IMR-90 (cell line): ENCODE measurements around the gene TCF7L1. TPM values are rescaled to one million over a fixed set of nuclear protein-coding genes. Genes with fewer than 3 reads are reported as not detected.

Experiments used
- ATAC-seq: fragments of 200-7000 bp; cut with Tn5 transposase; 2 replicates; pipeline ENCODE4 v1.9.1; 2020; ENCODE audit warnings: low read depth, mild to moderate bottlenecking, moderate library complexity
- BruUV-seq: library from RNA; stranded (reverse); fragments of 400-500 nt; replicated peaks from 2 replicates; lab custom pipeline; 2021; lab: Mats Ljungman, UMichigan
- CTCF ChIA-PET: fragments of 300-600 bp; formaldehyde crosslinking; extraction: SDS; loops from one replicate; lab custom pipeline; 2021; ENCODE audit warnings: antibody characterized with exemption; lab: Yijun Ruan, JAX
- POLR2A ChIA-PET: fragments of 300-600 bp; sonication (Branson Sonifier 250); formaldehyde crosslinking; loops from one replicate; lab custom pipeline; 2022; ENCODE audit warnings: antibody characterized with exemption; ENCODE audit not compliant: unreplicated experiment; lab: Charles Lee
- DNase-seq: peaks from one replicate; pipeline ENCODE4 v3.0.0; 2013
- H2AFZ ChIP-seq: replicated peaks from 2 replicates; pipeline ENCODE3; 2013; ENCODE audit warnings: low read length, mild to moderate bottlenecking; ENCODE audit not compliant: poor library complexity
- H2AK5ac ChIP-seq: 2 replicates; pipeline ENCODE4 v1.6.1; 2013; ENCODE audit warnings: low read depth, low read length, inconsistent platforms
- H2AK9ac ChIP-seq: replicated peaks from 2 replicates; pipeline ENCODE3; 2013; ENCODE audit warnings: mild to moderate bottlenecking, low read depth, low read length, moderate library complexity; ENCODE audit not compliant: poor library complexity
- H2BK120ac ChIP-seq: 2 replicates; pipeline ENCODE4 v1.6.1; 2013; ENCODE audit warnings: low read depth, low read length, inconsistent platforms
- H2BK15ac ChIP-seq: 3 replicates; pipeline ENCODE4 v1.6.1; 2013; ENCODE audit warnings: low read depth, low read length, inconsistent platforms
- H2BK20ac ChIP-seq: 2 replicates; pipeline ENCODE4 v1.6.1; 2013; ENCODE audit warnings: low read depth, mild to moderate bottlenecking, inconsistent platforms, low read length, moderate library complexity
- H2BK5ac ChIP-seq: 2 replicates; pipeline ENCODE4 v1.6.1; 2013; ENCODE audit warnings: mild to moderate bottlenecking, low read depth, low read length, inconsistent platforms; ENCODE audit not compliant: poor library complexity, severe bottlenecking
- H3K14ac ChIP-seq: replicated peaks from 2 replicates; pipeline ENCODE4 v1.6.1; 2013; ENCODE audit warnings: low read depth, low read length, inconsistent platforms
- H3K18ac ChIP-seq: 2 replicates; pipeline ENCODE4 v1.6.1; 2013; ENCODE audit warnings: low read depth, low read length, control low read depth
- H3K23ac ChIP-seq: 2 replicates; pipeline ENCODE4 v1.6.1; 2013; ENCODE audit warnings: low read depth, low read length, inconsistent platforms
- H3K27ac ChIP-seq: 2 replicates; pipeline ENCODE4 v1.5.1; 2013; ENCODE audit warnings: mild to moderate bottlenecking, control low read depth, low read length; ENCODE audit not compliant: insufficient read depth
- H3K27me3 ChIP-seq: 2 replicates; pipeline ENCODE4 v1.6.1; 2013; ENCODE audit warnings: low read length; ENCODE audit not compliant: control insufficient read depth, insufficient read depth
- H3K36me3 ChIP-seq: 2 replicates; pipeline ENCODE4 v1.6.1; 2013; ENCODE audit warnings: low read length, mixed read lengths; ENCODE audit not compliant: control insufficient read depth, insufficient read depth
- H3K4ac ChIP-seq: 2 replicates; pipeline ENCODE4 v1.6.1; 2013; ENCODE audit warnings: low read depth, low read length, inconsistent platforms
- H3K4me1 ChIP-seq: 2 replicates; pipeline ENCODE4 v1.6.1; 2013; ENCODE audit warnings: low read length, mixed read lengths; ENCODE audit not compliant: control insufficient read depth, insufficient read depth
- H3K4me2 ChIP-seq: 2 replicates; pipeline ENCODE4 v1.6.1; 2013; ENCODE audit warnings: low read depth, mild to moderate bottlenecking, control low read depth, low read length, moderate library complexity
- H3K4me3 ChIP-seq: 2 replicates; pipeline ENCODE4 v1.5.1; 2013; ENCODE audit warnings: low read depth, mild to moderate bottlenecking, control low read depth, low read length, moderate library complexity; ENCODE audit not compliant: insufficient read depth
- H3K56ac ChIP-seq: 2 replicates; pipeline ENCODE4 v1.6.1; 2013; ENCODE audit warnings: low read length, inconsistent platforms; ENCODE audit not compliant: insufficient read depth; ENCODE audit errors: extremely low read depth
- H3K79me1 ChIP-seq, 2 experiments: 2 replicates each; pipeline ENCODE4 v1.6.1; 2013; ENCODE audit warnings: low read length in 2 of 2, inconsistent platforms in 1 of 2, low read depth in 1 of 2
- H3K9ac ChIP-seq: 2 replicates; pipeline ENCODE4 v1.6.1; 2013; ENCODE audit warnings: low read depth, low read length, control low read depth
- H3K9me1 ChIP-seq: 2 replicates; pipeline ENCODE4 v1.6.1; 2013; ENCODE audit warnings: low read length, inconsistent platforms; ENCODE audit not compliant: insufficient read depth
- H3K9me3 ChIP-seq: 2 replicates; pipeline ENCODE4 v1.6.1; 2013; ENCODE audit warnings: low read length; ENCODE audit not compliant: control insufficient read depth, insufficient read depth
- H4K20me1 ChIP-seq: 2 replicates; pipeline ENCODE4 v1.6.1; 2013; ENCODE audit warnings: low read length, inconsistent platforms; ENCODE audit not compliant: insufficient read depth
- H4K5ac ChIP-seq: 2 replicates; pipeline ENCODE4 v1.6.1; 2013; ENCODE audit warnings: mild to moderate bottlenecking, low read depth, low read length, control low read depth
- H4K8ac ChIP-seq, 2 experiments: 2 replicates each; pipeline ENCODE4 v1.6.1; 2013; ENCODE audit warnings: low read depth in 2 of 2, low read length in 2 of 2, control low read depth in 1 of 2, inconsistent platforms in 1 of 2
- H4K91ac ChIP-seq: 2 replicates; pipeline ENCODE4 v1.6.1; 2013; ENCODE audit warnings: low read depth, low read length, inconsistent platforms; ENCODE audit not compliant: insufficient read depth
- BHLHE40 ChIP-seq: fragments of 150-350 bp; IDR thresholded peaks from 2 replicates; pipeline ENCODE4 v1.6.1; 2016; ENCODE audit warnings: mild to moderate bottlenecking, low read depth, low read length
- CEBPB ChIP-seq: IDR thresholded peaks from 2 replicates; pipeline ENCODE4 v1.6.1; 2012; ENCODE audit warnings: low read depth, low read length, improper control_type of control experiment
- FOS ChIP-seq: fragments of 150-350 bp; IDR thresholded peaks from 2 replicates; pipeline ENCODE4 v1.6.1; 2016; ENCODE audit warnings: low read depth, low read length
- MAZ ChIP-seq: IDR thresholded peaks from 2 replicates; pipeline ENCODE4 v1.6.1; 2012; ENCODE audit warnings: low read depth, mild to moderate bottlenecking, low read length, improper control_type of control experiment, moderate library complexity, borderline replicate concordance
- WGBS, 2 experiments: methylation state at CpG; one replicate each; pipeline versions ENCODE4 v1.1.5 to v1.1.7; 2013; ENCODE audit warnings: missing lambda C conversion rate in 2 of 2; ENCODE audit not compliant: insufficient read length in 1 of 2; ENCODE audit errors: extremely low coverage in 2 of 2; 5-methylcytosine and 5-hydroxymethylcytosine counted together
- dilution Hi-C: fragments of 300-500 bp; cut with HindIII; formaldehyde crosslinking; loops from one replicate; pipeline ENCODE4 v1.14.3; 2018; ENCODE audit warnings: low sequenced_read_pairs; ENCODE audit not compliant: unreplicated experiment
- in situ Hi-C: fragments of 300-500 bp; cut with MboI; formaldehyde crosslinking; loops from 3 replicates; pipeline ENCODE4 v1.14.3; 2019; ENCODE audit warnings: low sequenced_read_pairs, inconsistent platforms, mixed read lengths
- intact Hi-C: fragments of 100-400 bp; cut with micrococcal nuclease; formaldehyde crosslinking; loops from 2 replicates; pipeline ENCODE4 v1.10.0; 2022
- polyA plus RNA-seq, 3 experiments: library from polyadenylated mRNA; depleted of rRNA; stranded (reverse); fragments of >200 nt; gene quantifications; 2 replicates each; pipeline ENCODE4 v1.2.3, GENCODE V29; 2012; ENCODE audit warnings: low replicate concordance in 1 of 3
- total RNA-seq: library from RNA; depleted of rRNA; stranded (reverse); fragments of >200 nt; gene quantifications from 2 replicates; pipeline ENCODE4 v1.2.3, GENCODE V29; 2012
- TF ChIP-seq, protein P1 (sequence below): conservative IDR thresholded peaks from 2 replicates; pipeline ENCODE4 v1.5.1; 2012; ENCODE audit warnings: mild to moderate bottlenecking, low read depth, low read length, improper control_type of control experiment

Gene TCF7L1
- total and polyA plus RNA-seq, 2 of the 4 experiments (the other 2 are of a cell fraction), result 0.72 to 11.1 TPM

DNA sequence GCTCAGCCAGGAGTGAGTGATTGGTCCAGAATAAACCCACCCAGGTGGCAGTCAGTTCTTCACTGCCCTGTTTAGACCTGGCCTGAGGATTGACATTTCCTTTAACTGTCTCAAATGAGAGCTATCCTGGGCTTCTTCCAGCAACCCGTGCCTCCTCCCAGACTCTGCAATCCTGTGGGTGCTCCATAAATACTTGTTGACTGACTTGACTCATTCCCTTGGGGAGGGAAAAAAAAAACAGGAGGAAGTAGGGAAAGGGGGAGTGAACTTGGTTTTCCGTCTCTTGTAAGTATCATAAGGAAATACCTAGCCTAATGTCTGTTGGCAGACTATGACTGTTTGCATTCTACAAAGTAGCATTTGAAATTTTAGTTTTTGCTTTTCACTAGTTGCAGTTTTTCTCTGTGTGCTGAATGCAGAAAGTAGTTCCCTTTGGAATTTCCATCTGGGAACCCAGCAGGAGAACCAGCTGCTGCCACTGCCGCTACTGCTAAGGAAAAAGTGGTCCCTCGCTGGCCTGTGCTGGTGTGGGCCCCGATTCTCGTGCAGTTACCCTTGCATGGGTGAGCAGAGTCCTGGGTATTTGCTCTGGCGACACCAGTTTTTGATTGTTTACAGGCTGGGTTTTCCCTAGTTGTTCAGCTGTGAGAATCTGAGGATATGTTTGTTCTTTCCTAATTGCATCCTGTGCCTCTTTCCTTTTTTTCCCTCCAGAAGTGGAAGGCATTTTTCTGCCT is 115.7 kb downstream of the TCF7L1 start:
- H4K91ac ChIP-seq, result peak overlapping the region; percentile 17
- TF ChIP-seq, protein P1, sequence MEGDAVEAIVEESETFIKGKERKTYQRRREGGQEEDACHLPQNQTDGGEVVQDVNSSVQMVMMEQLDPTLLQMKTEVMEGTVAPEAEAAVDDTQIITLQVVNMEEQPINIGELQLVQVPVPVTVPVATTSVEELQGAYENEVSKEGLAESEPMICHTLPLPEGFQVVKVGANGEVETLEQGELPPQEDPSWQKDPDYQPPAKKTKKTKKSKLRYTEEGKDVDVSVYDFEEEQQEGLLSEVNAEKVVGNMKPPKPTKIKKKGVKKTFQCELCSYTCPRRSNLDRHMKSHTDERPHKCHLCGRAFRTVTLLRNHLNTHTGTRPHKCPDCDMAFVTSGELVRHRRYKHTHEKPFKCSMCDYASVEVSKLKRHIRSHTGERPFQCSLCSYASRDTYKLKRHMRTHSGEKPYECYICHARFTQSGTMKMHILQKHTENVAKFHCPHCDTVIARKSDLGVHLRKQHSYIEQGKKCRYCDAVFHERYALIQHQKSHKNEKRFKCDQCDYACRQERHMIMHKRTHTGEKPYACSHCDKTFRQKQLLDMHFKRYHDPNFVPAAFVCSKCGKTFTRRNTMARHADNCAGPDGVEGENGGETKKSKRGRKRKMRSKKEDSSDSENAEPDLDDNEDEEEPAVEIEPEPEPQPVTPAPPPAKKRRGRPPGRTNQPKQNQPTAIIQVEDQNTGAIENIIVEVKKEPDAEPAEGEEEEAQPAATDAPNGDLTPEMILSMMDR, result no peak
- peak; percentile 43; the same call in 1 of the 2 replicates for TF ChIP-seq MAZ
- peak; percentile 45; the same call in 1 of the 2 replicates for TF ChIP-seq CEBPB
- TF ChIP-seq FOS, result peak; percentile 50; the same call in 1 of the 2 replicates
- TF ChIP-seq BHLHE40, result peak; percentile 85
- peak overlapping the region; percentile 88 for H3K14ac ChIP-seq
- DNase-seq, result peak; percentile 94
- no peaks in the 10 kb centered on the region for H3K36me3 ChIP-seq
- H3K23ac ChIP-seq, result peak overlapping the region; percentile 80
- 0 out of 2 replicates have a peak overlapping the region, but pooled peaks have one; percentile 11 for H3K9ac ChIP-seq
- peaks cover 16% of the 10 kb centered on the region for H3K4me1 ChIP-seq
- H2AK5ac ChIP-seq, result peak overlapping the region; percentile 76
- no peak overlapping the region; the same call in 1 of the 2 replicates for H3K18ac ChIP-seq
- H2AK9ac ChIP-seq, result peak overlapping the region; percentile 92
- H2BK120ac ChIP-seq, result peak overlapping the region; percentile 80
- in situ Hi-C loops, result no loop called here
- BruUV-seq, result no TSS peak
- peaks cover 22% of the 10 kb centered on the region for H4K20me1 ChIP-seq
- peak overlapping the region; percentile 58 for H2AFZ ChIP-seq
- H3K56ac ChIP-seq, result peak overlapping the region; percentile 2; the same call in 1 of the 2 replicates
- peaks cover 15% of the 10 kb centered on the region for H3K9me1 ChIP-seq
- peak overlapping the region; percentile 67 for H2BK5ac ChIP-seq
- no peaks in the 10 kb centered on the region for H3K27me3 ChIP-seq
- H3K79me1 ChIP-seq, result peaks cover 47 to 82% of the 10 kb centered on the region in 2 experiments
- POLR2A ChIA-PET, result no interaction called here
- H3K9me3 ChIP-seq, result no peaks in the 10 kb centered on the region
- H4K5ac ChIP-seq, result no peak overlapping the region
- peak overlapping the region; percentile 90 for H2BK20ac ChIP-seq
- H4K8ac ChIP-seq, result peak overlapping the region; percentile 9 to 70; a peak in 3 of 4 replicates
- peak overlapping the region; percentile 66 for H3K27ac ChIP-seq
- dilution Hi-C loops, result no loop called here
- no peak overlapping the region for H3K4me3 ChIP-seq
- H3K4me2 ChIP-seq, result peak overlapping the region; percentile 59
- WGBS, 2 experiments, result no CpG with 5 or more reads among the region's 7 CpGs
- H2BK15ac ChIP-seq, result peak overlapping the region; percentile 42; the same call in 1 of the 3 replicates
- CTCF ChIA-PET, result no interaction called here
- peak overlapping the region; percentile 89 for H3K4ac ChIP-seq
- intact Hi-C loops, result no loop called here
- ATAC-seq, result peak; percentile 83
